IPS-20b (cell line): ENCODE measurements around the gene HMGA1.

ENCODE experiments used
- H3K27ac ChIP-seq: one replicate; pipeline ENCODE4 v1.5.1; 2013; ENCODE audit warnings: low read length
- H3K27me3 ChIP-seq: 2 replicates; pipeline ENCODE4 v1.6.1; 2013; ENCODE audit warnings: mild to moderate bottlenecking, low read length, inconsistent platforms; ENCODE audit not compliant: insufficient read depth
- H3K36me3 ChIP-seq: 2 replicates; pipeline ENCODE4 v1.6.1; 2013; ENCODE audit warnings: low read depth, mild to moderate bottlenecking, inconsistent platforms, low read length, moderate library complexity; ENCODE audit not compliant: insufficient read depth
- H3K4me1 ChIP-seq: 2 replicates; pipeline ENCODE4 v1.6.1; 2013; ENCODE audit warnings: mild to moderate bottlenecking, control low read depth, inconsistent platforms, low read length, moderate library complexity; ENCODE audit not compliant: insufficient read depth
- H3K4me3 ChIP-seq: 2 replicates; pipeline ENCODE4 v1.5.1; 2013; ENCODE audit warnings: mild to moderate bottlenecking, low read length, inconsistent platforms
- H3K9ac ChIP-seq: 2 replicates; pipeline ENCODE4 v1.6.1; 2013; ENCODE audit warnings: low read depth, mild to moderate bottlenecking, inconsistent platforms, low read length, moderate library complexity
- H3K9me3 ChIP-seq: 2 replicates; pipeline ENCODE4 v1.6.1; 2013; ENCODE audit warnings: mild to moderate bottlenecking, low read depth, low read length, inconsistent platforms; ENCODE audit not compliant: insufficient read depth

HMGA1 gene

GRCh38 chr6:34276881-34277762 lies 40.4 kb downstream of the HMGA1 start:
- Histone ChIP-seq H3K9ac (no peak overlapping the region), H3K9me3 (no peaks in the 10 kb centered on the region), H3K4me3 (no peak overlapping the region), H3K4me1 (no peaks in the 10 kb centered on the region), H3K27me3 (no peaks in the 10 kb centered on the region), H3K36me3 (peaks cover 20% of the 10 kb centered on the region; the same call in 1 of the 2 replicates), H3K27ac (no peak overlapping the region)

DNA sequence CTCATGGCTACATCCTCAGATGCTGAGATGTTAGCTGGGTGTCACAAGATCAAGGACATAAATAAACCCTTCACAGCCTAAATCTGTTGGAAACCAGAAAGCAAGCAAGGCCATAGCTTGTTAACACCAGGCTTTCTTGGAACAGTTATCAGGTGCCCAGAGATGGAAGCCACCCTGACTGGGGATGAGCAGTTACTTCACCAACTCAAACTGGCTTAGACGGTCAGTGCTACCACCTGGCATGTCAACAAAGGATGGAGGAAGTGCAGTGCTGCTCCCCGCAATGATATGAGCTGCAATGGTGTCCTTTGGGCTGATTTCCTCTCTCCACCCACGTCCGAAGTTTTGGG lies 41.1 kb downstream of the HMGA1 start:
- Histone ChIP-seq H3K27ac (no peak overlapping the region), H3K9ac (no peak overlapping the region), H3K4me1 (no peaks in the 10 kb centered on the region), H3K36me3 (peaks cover 22% of the 10 kb centered on the region; the same call in 1 of the 2 replicates), H3K9me3 (no peaks in the 10 kb centered on the region), H3K27me3 (no peaks in the 10 kb centered on the region), H3K4me3 (no peak overlapping the region)

DNA sequence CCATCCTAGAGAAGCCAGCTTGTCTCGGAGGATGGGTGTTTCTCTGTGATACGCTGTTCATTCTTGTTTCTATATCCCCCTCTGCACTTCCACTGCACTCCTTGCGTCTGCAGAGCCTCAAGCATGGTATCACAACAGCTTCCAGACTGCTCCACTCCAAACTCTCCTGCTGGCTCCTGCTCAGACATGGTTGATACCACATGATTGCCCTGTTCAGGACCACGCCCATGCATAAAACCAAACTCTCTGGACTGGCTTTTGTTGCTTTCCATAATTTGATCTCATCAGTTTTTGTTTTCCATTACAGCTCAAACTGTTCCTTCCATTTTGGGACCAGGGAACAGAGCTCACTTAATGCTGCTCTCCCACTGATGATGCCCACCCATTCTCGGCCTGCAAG lies 42.2 kb downstream of the HMGA1 start:
- no peaks in the 10 kb centered on the region for H3K27me3 ChIP-seq
- peaks cover 22% of the 10 kb centered on the region; the same call in 1 of the 2 replicates for H3K36me3 ChIP-seq
- H3K27ac ChIP-seq, result no peak overlapping the region
- no peak overlapping the region for H3K4me3 ChIP-seq
- no peaks in the 10 kb centered on the region for H3K9me3 ChIP-seq
- no peaks in the 10 kb centered on the region for H3K4me1 ChIP-seq
- no peak overlapping the region for H3K9ac ChIP-seq

DNA sequence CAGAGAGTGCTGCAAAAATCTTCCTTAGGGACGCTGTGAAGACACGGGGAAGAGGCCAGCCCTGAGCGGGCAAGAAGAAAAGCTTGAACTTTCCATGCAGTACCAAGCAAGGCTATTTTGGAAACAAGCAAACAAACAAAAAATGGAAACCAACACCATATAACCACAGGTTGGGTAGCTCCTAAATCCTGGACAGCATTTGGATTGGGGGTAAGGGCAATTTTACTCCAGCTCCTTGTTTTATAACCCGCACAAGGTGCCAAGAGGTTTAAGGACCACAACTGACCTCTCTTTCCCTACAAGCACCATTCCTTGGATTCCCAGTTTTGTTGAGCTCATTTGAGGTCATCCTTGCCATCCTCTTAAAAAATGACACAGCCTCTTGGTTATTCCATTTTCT lies 43.5 kb downstream of the HMGA1 start:
- Histone ChIP-seq H3K4me1 (no peaks in the 10 kb centered on the region), H3K27me3 (no peaks in the 10 kb centered on the region), H3K4me3 (no peak overlapping the region), H3K9me3 (no peaks in the 10 kb centered on the region), H3K36me3 (peaks cover 27% of the 10 kb centered on the region; the same call in 1 of the 2 replicates), H3K9ac (no peak overlapping the region), H3K27ac (no peak overlapping the region)

GRCh38 chr6:34281702-34282334 lies 45.1 kb downstream of the HMGA1 start:
- H3K4me3 ChIP-seq, result no peak overlapping the region
- no peaks in the 10 kb centered on the region for H3K9me3 ChIP-seq
- no peaks in the 10 kb centered on the region for H3K27me3 ChIP-seq
- H3K27ac ChIP-seq, result no peak overlapping the region
- peaks cover 28% of the 10 kb centered on the region; the same call in 1 of the 2 replicates for H3K36me3 ChIP-seq
- H3K4me1 ChIP-seq, result no peaks in the 10 kb centered on the region
- H3K9ac ChIP-seq, result no peak overlapping the region

DNA sequence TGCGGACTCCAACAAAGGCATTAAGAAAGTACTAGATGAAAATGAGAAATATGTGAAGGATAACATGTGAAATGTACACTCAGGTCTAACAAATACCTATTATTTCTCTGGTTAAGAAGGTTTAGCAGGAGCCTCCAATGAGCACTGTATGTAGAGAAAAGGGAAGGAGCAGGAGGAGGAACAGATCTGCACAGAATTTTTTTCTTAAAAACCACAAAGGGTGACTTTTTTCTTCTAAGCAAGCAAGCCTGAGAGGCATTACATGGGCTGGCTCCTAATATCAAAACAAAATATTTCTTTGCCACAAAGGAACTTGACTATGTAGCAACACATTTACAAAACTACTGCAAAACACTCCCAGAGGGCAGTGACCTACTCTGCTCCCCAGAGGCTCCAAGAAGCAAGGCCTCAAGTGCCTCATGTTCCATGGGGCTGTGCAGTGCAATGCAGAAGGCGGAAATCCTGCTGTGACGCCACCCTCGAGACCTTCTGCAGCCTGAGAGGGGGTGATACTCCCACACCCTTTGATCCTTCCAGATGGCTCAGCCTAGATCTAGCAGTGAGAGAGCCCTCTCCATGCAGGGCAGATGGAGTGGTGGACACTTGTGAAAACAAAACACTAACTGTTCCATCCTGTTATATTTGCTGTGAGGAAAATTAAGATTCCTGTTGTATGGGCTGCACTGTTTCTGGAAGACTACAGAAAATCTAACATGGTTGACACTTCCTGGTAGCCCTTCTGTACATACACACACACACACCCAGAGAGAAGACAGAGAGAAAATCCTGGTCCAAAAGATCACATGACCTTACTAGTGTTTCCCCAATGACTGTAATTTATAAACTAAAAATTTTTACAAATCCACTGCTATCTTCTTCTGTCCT lies 48.1 kb downstream of the HMGA1 start:
- no peaks in the 10 kb centered on the region for H3K9me3 ChIP-seq
- no peak overlapping the region for H3K27ac ChIP-seq
- H3K4me3 ChIP-seq, result no peak overlapping the region
- no peak overlapping the region for H3K9ac ChIP-seq
- no peaks in the 10 kb centered on the region for H3K4me1 ChIP-seq
- peaks cover 31% of the 10 kb centered on the region; the same call in 1 of the 2 replicates for H3K36me3 ChIP-seq
- no peaks in the 10 kb centered on the region for H3K27me3 ChIP-seq

- Histone ChIP-seq H3K9ac (no peak overlapping the region), H3K27ac (no peak overlapping the region), H3K36me3 (peaks cover 28% of the 10 kb centered on the region; the same call in 1 of the 2 replicates), H3K4me1 (no peaks in the 10 kb centered on the region), H3K27me3 (no peaks in the 10 kb centered on the region), H3K4me3 (no peak overlapping the region), H3K9me3 (no peaks in the 10 kb centered on the region)
Observed at GRCh38 chr6:34285448-34286164, 48.9 kb downstream of the HMGA1 start.

- Histone ChIP-seq H3K27me3 (no peaks in the 10 kb centered on the region), H3K27ac (no peak overlapping the region), H3K4me1 (no peaks in the 10 kb centered on the region), H3K4me3 (no peak overlapping the region), H3K36me3 (peaks cover 37% of the 10 kb centered on the region), H3K9me3 (no peaks in the 10 kb centered on the region), H3K9ac (no peak overlapping the region)
Observed at GRCh38 chr6:34288581-34288980, 51.9 kb downstream of the HMGA1 start.

DNA sequence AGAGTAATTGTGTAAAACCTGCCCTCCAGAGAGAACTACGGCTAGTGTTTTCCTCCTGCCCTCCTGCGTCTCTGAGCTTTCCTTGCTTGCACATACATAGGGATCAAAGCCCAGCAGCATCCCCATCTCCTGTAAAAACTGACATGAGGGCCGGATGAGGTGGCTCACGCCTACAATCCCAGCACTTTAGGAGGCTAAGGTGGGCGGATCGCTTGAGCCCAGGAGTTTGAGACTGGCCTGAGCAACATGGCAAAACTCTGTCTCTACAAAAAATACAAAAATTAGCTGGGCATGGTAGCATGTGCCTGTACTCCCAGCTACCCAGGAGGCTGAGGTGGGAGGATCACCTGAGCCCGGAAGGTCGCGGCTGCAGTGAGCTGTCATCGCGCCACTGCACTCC lies 52.5 kb downstream of the HMGA1 start:
- Histone ChIP-seq H3K27ac (no peak overlapping the region), H3K36me3 (peaks cover 41% of the 10 kb centered on the region), H3K4me3 (no peak overlapping the region), H3K4me1 (no peaks in the 10 kb centered on the region), H3K9ac (no peak overlapping the region), H3K27me3 (no peaks in the 10 kb centered on the region), H3K9me3 (no peaks in the 10 kb centered on the region)

DNA sequence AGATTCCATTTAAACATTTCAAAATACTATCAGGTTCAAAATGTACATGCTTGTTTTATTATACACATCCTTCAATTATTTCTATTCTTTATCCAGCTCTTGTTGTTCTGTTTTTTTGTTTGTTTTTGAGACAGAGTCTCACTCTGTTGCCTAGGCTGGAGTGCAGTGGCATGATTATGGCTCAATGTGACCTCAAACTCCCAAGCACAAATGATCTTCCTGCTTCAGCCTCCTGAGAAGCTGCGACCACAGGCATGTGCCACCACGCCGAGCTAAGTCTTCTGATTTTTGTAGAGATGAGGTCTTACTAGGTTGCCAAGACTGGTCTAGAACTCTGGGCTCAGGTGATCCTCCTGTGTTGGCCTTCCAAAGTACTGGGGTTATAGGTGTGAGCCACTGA lies 56.3 kb downstream of the HMGA1 start:
- Histone ChIP-seq H3K9ac (no peak overlapping the region), H3K4me1 (no peaks in the 10 kb centered on the region), H3K9me3 (no peaks in the 10 kb centered on the region), H3K27me3 (no peaks in the 10 kb centered on the region), H3K4me3 (no peak overlapping the region), H3K27ac (no peak overlapping the region), H3K36me3 (peaks cover 40% of the 10 kb centered on the region)

GRCh38 chr6:34295721-34296120 lies 59.0 kb downstream of the HMGA1 start:
- H3K36me3 ChIP-seq, result peaks cover 34% of the 10 kb centered on the region
- no peak overlapping the region for H3K9ac ChIP-seq
- no peak overlapping the region for H3K27ac ChIP-seq
- no peaks in the 10 kb centered on the region for H3K27me3 ChIP-seq
- H3K9me3 ChIP-seq, result no peaks in the 10 kb centered on the region
- no peaks in the 10 kb centered on the region for H3K4me1 ChIP-seq
- H3K4me3 ChIP-seq, result no peak overlapping the region
